Suprapubic skin (tissue), 3 donors: Measurements from ENCODE around the gene KRTAP1-3.

ENCODE experiments used
- CTCF ChIP-seq, 2 donors: fragments of 200-600 bp in 1 of 2; fragments of 450-650 bp in 1 of 2; sonication (generic) in 1 of 2; IDR thresholded peaks; one replicate each; pipeline ENCODE4 v1.5.1; 2016 to 2019; ENCODE audit warnings: antibody characterized with exemption in 2 of 2, mild to moderate bottlenecking in 1 of 2, moderate library complexity in 1 of 2
- POLR2A ChIP-seq, 2 donors: fragments of 450-650 bp; IDR thresholded peaks; one replicate each; pipeline ENCODE4 v1.6.1; 2017; ENCODE audit warnings: antibody characterized with exemption in 2 of 2, mild to moderate bottlenecking in 2 of 2, moderate library complexity in 2 of 2

- TF ChIP-seq CTCF (IDR thresholded peaks at IDR 0.05) (no peak), POLR2A (IDR thresholded peaks at IDR 0.05) (no peak)
Observed at GRCh38 chr17:41010441-41010840, 24.2 kb downstream of the KRTAP1-3 start.
